HepG2 (cell line): ENCODE results near the gene FBXL13. TPM values are rescaled to one million over a fixed set of nuclear protein-coding genes. Genes with fewer than 3 reads are reported as not detected.

Experiments used
- ATAC-seq: fragments of 200-7000 bp; cut with Tn5 transposase; 3 replicates; pipeline ENCODE4 v1.9.1; 2020; ENCODE audit warnings: mild to moderate bottlenecking, moderate library complexity
- BruUV-seq: library from RNA; stranded (reverse); fragments of 400-500 nt; replicated peaks from 2 replicates; lab custom pipeline; 2021; lab: Mats Ljungman, UMichigan
- CTCF ChIA-PET: fragments of 300-600 bp; formaldehyde crosslinking; extraction: SDS; loops from one replicate; lab custom pipeline; 2021; ENCODE audit warnings: low total read pairs, inconsistent platforms, low intra/inter-chr PET ratio; lab: Yijun Ruan, JAX
- POLR2A ChIA-PET: fragments of 350-600 bp; sonication (Branson Sonifier 250); formaldehyde crosslinking; loops from one replicate; lab custom pipeline; 2020; ENCODE audit warnings: antibody characterized with exemption, inconsistent platforms; lab: Yijun Ruan, JAX
- DNase-seq: peaks from one replicate; pipeline ENCODE4 v3.0.0-alpha.2; 2015; ENCODE audit warnings: low spot score
- FAIRE-seq: peaks from 3 replicates; lab custom pipeline; 2011; peaks lifted over from hg19 to GRCh38; lab: Jason Lieb, UNC
- H2AFZ ChIP-seq: one replicate; pipeline ENCODE4 v1.6.1; 2011; ENCODE audit warnings: low read length, inconsistent platforms
- H3K27ac ChIP-seq: fragments of 300-600 bp; 3 replicates; pipeline ENCODE4 v1.8.0; 2011; ENCODE audit warnings: mixed run types, mild to moderate bottlenecking, mixed read lengths, low read length, inconsistent platforms; ENCODE audit not compliant: insufficient read depth; ENCODE audit errors: extremely low read length
- H3K27me3 ChIP-seq, 2 experiments: fragments of 200-600 bp in 1 of 2; 2 replicates in 1 of 2; 3 replicates in 1 of 2; pipeline versions ENCODE4 v1.6.0 to v1.8.0; 2011; ENCODE audit warnings: low read length in 2 of 2, mild to moderate bottlenecking in 2 of 2, moderate library complexity in 2 of 2, inconsistent platforms in 1 of 2; ENCODE audit not compliant: insufficient read depth in 2 of 2, control insufficient read depth in 1 of 2
- H3K36me3 ChIP-seq, 2 experiments: fragments of 200-600 bp in 1 of 2; replicated peaks in 1 of 2; 2 replicates in 1 of 2; 3 replicates in 1 of 2; pipeline versions ENCODE4 v1.5.1 to v1.8.0; 2011; ENCODE audit warnings: low read length in 2 of 2, inconsistent platforms in 1 of 2; ENCODE audit not compliant: insufficient read depth in 2 of 2, control insufficient read depth in 1 of 2
- H3K4me1 ChIP-seq: 2 replicates; pipeline ENCODE4 v1.5.1; 2012; ENCODE audit warnings: low read length, inconsistent platforms; ENCODE audit not compliant: insufficient read depth
- H3K4me2 ChIP-seq: 2 replicates; pipeline ENCODE4 v1.6.0; 2011; ENCODE audit warnings: low read depth, low read length, inconsistent platforms
- H3K4me3 ChIP-seq, 3 experiments: fragments of 200-600 bp in 1 of 3; sonication (generic), shearing (Covaris generic) in 1 of 3; replicated peaks in 1 of 3; 2 replicates each; pipeline ENCODE4 v1.5.1; 2011 to 2016; ENCODE audit warnings: low read length in 3 of 3, inconsistent platforms in 2 of 3, low read depth in 2 of 3, mild to moderate bottlenecking in 2 of 3, control low read depth in 1 of 3, mixed read lengths in 1 of 3; ENCODE audit not compliant: insufficient read depth in 1 of 3
- H3K79me2 ChIP-seq: one replicate; pipeline ENCODE4 v1.6.1; 2011; ENCODE audit warnings: low read length, inconsistent platforms; ENCODE audit not compliant: insufficient read depth
- H3K9ac ChIP-seq: 2 replicates; pipeline ENCODE4 v1.6.0; 2011; ENCODE audit warnings: mild to moderate bottlenecking, low read depth, low read length, inconsistent platforms; ENCODE audit not compliant: insufficient read depth
- H3K9me3 ChIP-seq: 2 replicates; pipeline ENCODE4 v1.5.1; 2012; ENCODE audit warnings: mild to moderate bottlenecking, low read length
- H4K20me1 ChIP-seq: 2 replicates; pipeline ENCODE4 v1.6.0; 2011; ENCODE audit warnings: inconsistent platforms, mild to moderate bottlenecking, low read length, moderate library complexity; ENCODE audit not compliant: insufficient read depth
- FOXJ3 ChIP-seq: sonication (generic); formaldehyde crosslinking; IDR thresholded peaks from 2 replicates; pipeline ENCODE4 v1.4.0; 2020; ENCODE audit warnings: missing genetic modification reagents, mild to moderate bottlenecking, borderline replicate concordance
- FOXM1 ChIP-seq: sonication (generic); formaldehyde crosslinking; IDR thresholded peaks from 2 replicates; pipeline ENCODE4 v1.5.0; 2020; ENCODE audit warnings: missing genetic modification reagents
- TERF1 ChIP-seq: sonication (generic); formaldehyde crosslinking; IDR thresholded peaks from 2 replicates; pipeline ENCODE4 v1.8.0; 2022; ENCODE audit warnings: mild to moderate bottlenecking, missing genetic modification reagents, moderate library complexity
- WGBS: methylation state at CpG from one replicate; pipeline ENCODE4 v1.1.6; 2017; ENCODE audit warnings: low lambda C conversion rate; 5-methylcytosine and 5-hydroxymethylcytosine counted together
- in situ Hi-C: cut with HindIII; loops from 2 replicates; pipeline ENCODE4 v1.10.0; 2017; ENCODE audit warnings: low pct_unique_long_range_greater_than_20kb; ENCODE audit not compliant: extremely low pct_ligation_motif_present
- intact Hi-C: fragments of 100-400 bp; cut with micrococcal nuclease; formaldehyde crosslinking; loops from one replicate; pipeline ENCODE4 v1.10.0; 2022; ENCODE audit not compliant: unreplicated experiment
- polyA plus RNA-seq, 8 experiments: library from polyadenylated mRNA; depleted of rRNA in 3 of 8; stranded (reverse) in 7 of 8; unstranded in 1 of 8; fragments of >200 nt; fragmentation: Illumina TruSeq in 4 of 8; extraction: Trizol in 4 of 8; gene quantifications; 2 replicates each; pipeline versions ENCODE4 v1.2.1 to v1.2.3, GENCODE V29; 2011 to 2016; ENCODE audit warnings: low read depth in 4 of 8, missing spikeins in 1 of 8, mixed read lengths in 1 of 8; ENCODE audit not compliant: insufficient read depth in 1 of 8
- total RNA-seq, 5 experiments: library from RNA; depleted of rRNA; stranded (reverse); fragments of >200 nt; fragmentation: Illumina TruSeq; extraction: Trizol; gene quantifications; 2 replicates each; pipeline ENCODE4 v1.2.3, GENCODE V29; 2016; ENCODE audit warnings: low read depth in 1 of 5
- TF ChIP-seq, protein P1 (sequence below): sonication (generic); formaldehyde crosslinking; IDR thresholded peaks from 2 replicates; pipeline ENCODE4 v1.5.1; 2020; ENCODE audit warnings: mild to moderate bottlenecking, missing genetic modification reagents, borderline replicate concordance
- TF ChIP-seq, protein P2 (sequence below): fragments of 450-650 bp; IDR thresholded peaks from 2 replicates; pipeline ENCODE4 v1.6.1; 2016

FBXL13 gene
- total and polyA plus RNA-seq, 2 of the 13 experiments (the other 11 are each of a cell fraction or from before 2014, with no cell fraction given): 0.24 to 0.77 TPM

- 0% methylated on average over 1 of the region's 1 CpG for WGBS
Measured at GRCh38 chr7:103031024-103031423, 43.6 kb downstream of the FBXL13 start.

More at GRCh38 chr7:103031024-103031423, 43.6 kb downstream of the FBXL13 start:
- Histone ChIP-seq H3K27ac (no peak overlapping the region), H3K9ac (no peak overlapping the region), H3K4me1 (no peaks in the 10 kb centered on the region), H3K36me3 (no peaks in the 10 kb centered on the region), H3K27me3 (no peaks in the 10 kb centered on the region; a peak in 2 of 5 replicates), H2AFZ (no peak overlapping the region), H3K9me3 (no peaks in the 10 kb centered on the region), H4K20me1 (no peaks in the 10 kb centered on the region), H3K79me2 (no peaks in the 10 kb centered on the region), H3K4me2 (no peak overlapping the region), H3K4me3 (no peak overlapping the region)
- DNase-seq (no peak), ATAC-seq (no peak), FAIRE-seq (no peak)
- ChIA-PET CTCF (no interaction called here), POLR2A (no interaction called here)
- no TSS peak for BruUV-seq
- intact Hi-C loops (no loop called here), in situ Hi-C loops (no loop called here)
- TF ChIP-seq, protein P1, sequence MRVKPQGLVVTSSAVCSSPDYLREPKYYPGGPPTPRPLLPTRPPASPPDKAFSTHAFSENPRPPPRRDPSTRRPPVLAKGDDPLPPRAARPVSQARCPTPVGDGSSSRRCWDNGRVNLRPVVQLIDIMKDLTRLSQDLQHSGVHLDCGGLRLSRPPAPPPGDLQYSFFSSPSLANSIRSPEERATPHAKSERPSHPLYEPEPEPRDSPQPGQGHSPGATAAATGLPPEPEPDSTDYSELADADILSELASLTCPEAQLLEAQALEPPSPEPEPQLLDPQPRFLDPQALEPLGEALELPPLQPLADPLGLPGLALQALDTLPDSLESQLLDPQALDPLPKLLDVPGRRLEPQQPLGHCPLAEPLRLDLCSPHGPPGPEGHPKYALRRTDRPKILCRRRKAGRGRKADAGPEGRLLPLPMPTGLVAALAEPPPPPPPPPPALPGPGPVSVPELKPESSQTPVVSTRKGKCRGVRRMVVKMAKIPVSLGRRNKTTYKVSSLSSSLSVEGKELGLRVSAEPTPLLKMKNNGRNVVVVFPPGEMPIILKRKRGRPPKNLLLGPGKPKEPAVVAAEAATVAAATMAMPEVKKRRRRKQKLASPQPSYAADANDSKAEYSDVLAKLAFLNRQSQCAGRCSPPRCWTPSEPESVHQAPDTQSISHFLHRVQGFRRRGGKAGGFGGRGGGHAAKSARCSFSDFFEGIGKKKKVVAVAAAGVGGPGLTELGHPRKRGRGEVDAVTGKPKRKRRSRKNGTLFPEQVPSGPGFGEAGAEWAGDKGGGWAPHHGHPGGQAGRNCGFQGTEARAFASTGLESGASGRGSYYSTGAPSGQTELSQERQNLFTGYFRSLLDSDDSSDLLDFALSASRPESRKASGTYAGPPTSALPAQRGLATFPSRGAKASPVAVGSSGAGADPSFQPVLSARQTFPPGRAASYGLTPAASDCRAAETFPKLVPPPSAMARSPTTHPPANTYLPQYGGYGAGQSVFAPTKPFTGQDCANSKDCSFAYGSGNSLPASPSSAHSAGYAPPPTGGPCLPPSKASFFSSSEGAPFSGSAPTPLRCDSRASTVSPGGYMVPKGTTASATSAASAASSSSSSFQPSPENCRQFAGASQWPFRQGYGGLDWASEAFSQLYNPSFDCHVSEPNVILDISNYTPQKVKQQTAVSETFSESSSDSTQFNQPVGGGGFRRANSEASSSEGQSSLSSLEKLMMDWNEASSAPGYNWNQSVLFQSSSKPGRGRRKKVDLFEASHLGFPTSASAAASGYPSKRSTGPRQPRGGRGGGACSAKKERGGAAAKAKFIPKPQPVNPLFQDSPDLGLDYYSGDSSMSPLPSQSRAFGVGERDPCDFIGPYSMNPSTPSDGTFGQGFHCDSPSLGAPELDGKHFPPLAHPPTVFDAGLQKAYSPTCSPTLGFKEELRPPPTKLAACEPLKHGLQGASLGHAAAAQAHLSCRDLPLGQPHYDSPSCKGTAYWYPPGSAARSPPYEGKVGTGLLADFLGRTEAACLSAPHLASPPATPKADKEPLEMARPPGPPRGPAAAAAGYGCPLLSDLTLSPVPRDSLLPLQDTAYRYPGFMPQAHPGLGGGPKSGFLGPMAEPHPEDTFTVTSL (CRISPR knock-in tag): no peak
- TF ChIP-seq TERF1 (no peak), FOXJ3 (CRISPR knock-in tag) (no peak), FOXM1 (CRISPR knock-in tag) (no peak)
- TF ChIP-seq, protein P2, sequence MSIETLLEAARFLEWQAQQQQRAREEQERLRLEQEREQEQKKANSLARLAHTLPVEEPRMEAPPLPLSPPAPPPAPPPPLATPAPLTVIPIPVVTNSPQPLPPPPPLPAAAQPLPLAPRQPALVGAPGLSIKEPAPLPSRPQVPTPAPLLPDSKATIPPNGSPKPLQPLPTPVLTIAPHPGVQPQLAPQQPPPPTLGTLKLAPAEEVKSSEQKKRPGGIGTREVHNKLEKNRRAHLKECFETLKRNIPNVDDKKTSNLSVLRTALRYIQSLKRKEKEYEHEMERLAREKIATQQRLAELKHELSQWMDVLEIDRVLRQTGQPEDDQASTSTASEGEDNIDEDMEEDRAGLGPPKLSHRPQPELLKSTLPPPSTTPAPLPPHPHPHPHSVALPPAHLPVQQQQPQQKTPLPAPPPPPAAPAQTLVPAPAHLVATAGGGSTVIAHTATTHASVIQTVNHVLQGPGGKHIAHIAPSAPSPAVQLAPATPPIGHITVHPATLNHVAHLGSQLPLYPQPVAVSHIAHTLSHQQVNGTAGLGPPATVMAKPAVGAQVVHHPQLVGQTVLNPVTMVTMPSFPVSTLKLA: peak; percentile 98
